IPS-18c (cell line): ENCODE measurements around the gene ZNF667.
A peak's percentile ranks its signal among the peaks of the same experiment; 100 is the strongest.

Experiments
- H3K4me3 ChIP-seq: 2 replicates; pipeline ENCODE4 v1.7.0; 2013; ENCODE audit warnings: low read depth, mild to moderate bottlenecking, low read length, moderate library complexity; ENCODE audit not compliant: insufficient read depth
- H3K9me3 ChIP-seq: one replicate; pipeline ENCODE4 v1.6.1; 2013; ENCODE audit warnings: mild to moderate bottlenecking, low read length, moderate library complexity; ENCODE audit not compliant: control insufficient read depth, insufficient read depth

ZNF667 gene

GRCh38 chr19:56403261-56403660 lies 73.9 kb downstream of the ZNF667 start:
- H3K9me3 ChIP-seq: peaks cover 5% of the 10 kb centered on the region
- H3K4me3 ChIP-seq: peak overlapping the region; percentile 93

- Histone ChIP-seq H3K4me3 (no peak overlapping the region), H3K9me3 (peaks cover 5% of the 10 kb centered on the region)
Observed at GRCh38 chr19:56400485-56400884, 76.7 kb downstream of the ZNF667 start.

- H3K4me3 ChIP-seq: no peak overlapping the region
- H3K9me3 ChIP-seq: peaks cover 3% of the 10 kb centered on the region
Observed at GRCh38 chr19:56398809-56399208, 78.3 kb downstream of the ZNF667 start.

GRCh38 chr19:56393119-56394012 lies 83.8 kb downstream of the ZNF667 start, which contains the start of gene ZNF582:
Gene ZNF582, minus strand, starts transcription at chr19:56393534. Its CDS starts 1,782 bp downstream, at chr19:56391752.
- Histone ChIP-seq H3K9me3 (no peaks in the 10 kb centered on the region), H3K4me3 (peak within 1 kb of the TSS; percentile 79)
